ENCODE data around the gene ERCC4.

ERCC4 gene

DNA sequence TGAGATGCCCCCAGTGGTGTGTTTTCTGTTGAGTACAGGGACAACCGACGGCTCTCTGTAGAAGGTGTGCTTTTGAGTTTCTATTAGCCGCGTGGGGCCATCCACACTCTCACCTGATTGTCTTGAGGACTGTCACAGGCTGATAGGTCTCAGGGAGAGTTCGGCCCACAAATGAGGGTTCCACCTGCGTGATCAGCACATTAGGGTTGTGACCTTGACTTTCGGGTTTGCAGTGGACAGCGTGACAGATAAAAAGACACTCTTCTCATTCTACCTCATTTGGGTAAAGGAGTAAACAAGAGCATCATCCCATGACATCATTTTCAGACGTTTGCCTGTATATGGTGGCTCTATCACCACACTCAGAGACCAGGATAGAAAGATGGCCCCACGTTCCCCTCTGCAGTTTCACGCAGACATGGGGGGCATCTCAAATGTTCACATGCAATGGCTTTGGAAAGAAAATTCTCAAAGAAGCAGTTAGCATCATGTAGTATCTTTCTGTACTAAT is 76.9 kb downstream of the ERCC4 start:
- no peak for DNase-seq

DNA sequence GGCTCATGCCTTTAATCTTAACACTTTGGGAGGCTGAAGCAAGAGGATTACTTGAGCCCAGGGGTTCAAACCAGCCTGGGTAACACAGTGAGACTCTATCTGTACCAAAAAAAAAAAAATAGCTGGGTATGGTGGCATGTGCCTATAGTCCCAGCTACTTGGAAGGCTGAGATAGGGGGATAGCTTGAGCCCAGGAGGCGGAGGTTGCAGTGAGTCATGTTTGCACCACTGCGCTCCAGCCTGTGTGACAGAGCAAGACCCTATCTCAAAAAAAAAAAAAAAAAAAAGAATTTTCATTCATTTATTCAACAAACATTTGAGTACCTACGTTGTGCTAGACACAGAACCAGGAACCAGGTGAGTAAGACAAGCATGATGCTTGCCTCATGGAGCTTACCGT is 77.6 kb downstream of the ERCC4 start:
- no peak for DNase-seq

- DNase-seq, result peak; percentile 90
Observed at GRCh38 chr16:13997933-13998332, 78.0 kb downstream of the ERCC4 start.

DNA sequence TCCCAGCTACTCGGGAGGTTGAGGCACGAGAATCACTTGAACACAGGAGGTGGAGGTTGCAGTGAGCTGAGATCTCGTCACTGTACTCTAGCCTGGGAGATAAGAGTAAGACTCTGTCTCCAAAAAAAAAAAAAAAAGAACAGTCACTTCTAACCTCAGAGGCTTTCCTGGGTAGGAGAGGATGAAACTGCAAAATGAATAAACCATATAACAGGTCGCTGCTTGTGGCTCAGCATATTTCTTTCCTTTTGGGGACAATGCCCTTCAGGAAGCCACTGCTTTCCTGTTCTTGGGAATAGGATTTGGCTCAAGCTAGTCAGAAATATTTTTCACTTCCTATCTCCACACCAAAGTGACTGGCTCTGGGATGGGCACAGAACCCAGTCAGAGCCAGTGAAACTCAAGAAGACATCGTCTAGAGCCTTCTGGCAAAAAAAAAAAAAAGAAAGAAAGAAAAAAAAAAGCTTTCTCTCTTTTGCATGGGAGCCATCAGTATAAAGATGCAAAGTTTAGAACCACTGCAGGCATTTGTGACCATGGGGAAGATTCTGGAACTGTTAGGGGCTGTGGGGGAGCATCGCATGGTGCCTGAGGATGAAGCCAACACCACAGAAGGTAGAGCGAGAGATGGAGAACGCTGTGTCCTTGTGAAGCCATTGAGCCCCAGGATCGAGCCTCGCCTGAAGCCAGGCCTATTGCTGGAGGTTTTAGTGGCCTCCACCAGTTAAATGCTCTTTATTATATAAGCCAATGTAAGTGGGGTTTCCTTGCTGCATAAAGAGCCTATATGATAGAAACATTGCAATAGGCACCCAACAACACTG is 79.3 kb downstream of the ERCC4 start:
- no peak for DNase-seq

- no peak for DNase-seq
Observed at GRCh38 chr16:13999895-14000425, 80.0 kb downstream of the ERCC4 start.

DNA sequence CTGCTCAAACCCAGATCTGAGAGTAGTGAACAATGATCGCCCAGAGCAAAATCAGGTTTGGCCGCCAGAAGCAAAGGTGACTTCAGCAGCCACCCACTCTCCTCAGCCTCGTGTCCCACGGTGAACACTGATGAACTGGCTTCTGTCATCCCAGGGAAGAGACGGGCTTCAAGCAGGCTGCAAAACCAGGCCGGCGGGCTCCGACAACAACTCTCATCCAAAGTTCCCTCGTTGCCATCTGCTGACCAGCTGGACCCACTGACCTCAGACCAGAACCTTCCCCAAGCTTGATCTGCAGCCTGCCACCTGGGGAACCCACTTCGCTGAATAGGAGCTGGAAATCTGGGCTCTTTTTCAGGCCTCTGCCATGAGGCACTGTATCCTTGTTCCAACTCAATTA is 81.6 kb downstream of the ERCC4 start:
- no peak for DNase-seq

Measured in NCI-H2029 (cell line).